ENCODE data around the gene NOL11. TPM values are rescaled to one million over a fixed set of nuclear protein-coding genes. Genes with fewer than 3 reads are reported as not detected.

Gene NOL11
- total and polyA plus RNA-seq, 2 of the 8 experiments (the other 6 are each of a cell fraction or from before 2014, with no cell fraction given): 58.0 to 97.2 TPM

- TF ChIP-seq SIX5 (IDR thresholded peaks at IDR 0.05; ENCODE audit: low read depth, low read length): no peak
- no peak for TF ChIP-seq RXRA (IDR thresholded peaks at IDR 0.05; ENCODE audit: insufficient read depth, low read depth, low read length)
- no peak for TF ChIP-seq BACH1 (IDR thresholded peaks at IDR 0.05; ENCODE audit: low read length)
These were observed 46.2 kb upstream of the NOL11 start (continued) for GRCh38 chr17:67671493-67671892.
